ENCODE measurements around the gene TTLL4.
A peak's percentile ranks its signal among the peaks of the same experiment; 100 is the strongest.
"Not testable (repeated sequence)": the region's sequence is repeated elsewhere in the genome, so short reads cannot be mapped to it uniquely, and the experiment has no call there.

TTLL4 gene

GRCh38 chr2:218671097-218671653 is 39.5 kb upstream of the TTLL4 start:
- DNase-seq: no peak
- Histone ChIP-seq H3K27me3 (replicated peaks) (no peaks in the 10 kb centered on the region), H3K4me3 (ENCODE audit: low read depth, low read length) (peak overlapping the region; percentile 93), H3K36me3 (replicated peaks) (peaks cover 20% of the 10 kb centered on the region), H3K27ac (peak overlapping the region; percentile 96)
- in situ Hi-C loops (cut with HindIII; ENCODE audit: low pct_ligation_motif_present, low sequenced_read_pairs): no loop called here
- TF ChIP-seq CTCF (IDR thresholded peaks at IDR 0.05; ENCODE audit: low read depth, low read length, missing control alignments): no peak

GRCh38 chr2:218671654-218672566 is 38.7 kb upstream of the TTLL4 start, which contains the start of the genes RNF25 and STK36:
Gene RNF25, minus strand, starts transcription at chr2:218672002. Its CDS starts 32 bp downstream, at chr2:218671970.
Gene STK36, plus strand, starts transcription at chr2:218672086. Its CDS starts 744 bp downstream, at chr2:218672830.
- Histone ChIP-seq H3K36me3 (replicated peaks) (peaks cover 16% of the 10 kb centered on the region), H3K27me3 (replicated peaks) (no peaks in the 10 kb centered on the region), H3K4me3 (ENCODE audit: low read depth, low read length) (peak within 1 kb of the TSS; percentile 93), H3K27ac (peak within 1 kb of the TSS; percentile 96)
- TF ChIP-seq CTCF (IDR thresholded peaks at IDR 0.05; ENCODE audit: low read depth, low read length, missing control alignments): no peak
- in situ Hi-C loops (cut with HindIII; ENCODE audit: low pct_ligation_motif_present, low sequenced_read_pairs): no loop called here
- DNase-seq: peak; percentile 89

GRCh38 chr2:218679119-218679518 is 31.5 kb upstream of the TTLL4 start:
- in situ Hi-C loops (cut with HindIII; ENCODE audit: low pct_ligation_motif_present, low sequenced_read_pairs): no loop called here
- TF ChIP-seq CTCF (IDR thresholded peaks at IDR 0.05; ENCODE audit: low read depth, low read length, missing control alignments): no peak
- DNase-seq: no peak
- H3K36me3 ChIP-seq (replicated peaks): peaks cover 11% of the 10 kb centered on the region
- H3K27ac ChIP-seq: no peak overlapping the region
- H3K27me3 ChIP-seq (replicated peaks): no peaks in the 10 kb centered on the region
- H3K4me3 ChIP-seq (ENCODE audit: low read depth, low read length): no peak overlapping the region

GRCh38 chr2:218680061-218680460 is 30.6 kb upstream of the TTLL4 start:
- Histone ChIP-seq H3K36me3 (replicated peaks) (peaks cover 15% of the 10 kb centered on the region), H3K4me3 (ENCODE audit: low read depth, low read length) (no peak overlapping the region), H3K27me3 (replicated peaks) (no peaks in the 10 kb centered on the region), H3K27ac (no peak overlapping the region)
- DNase-seq: no peak
- no peak for TF ChIP-seq CTCF (IDR thresholded peaks at IDR 0.05; ENCODE audit: low read depth, low read length, missing control alignments)
- in situ Hi-C loops (cut with HindIII; ENCODE audit: low pct_ligation_motif_present, low sequenced_read_pairs): no loop called here

- in situ Hi-C loops (cut with HindIII; ENCODE audit: low pct_ligation_motif_present, low sequenced_read_pairs): not testable (repeated sequence)
Measured at GRCh38 chr2:218687400-218688060, 23.1 kb upstream of the TTLL4 start.

More at GRCh38 chr2:218687400-218688060, 23.1 kb upstream of the TTLL4 start:
- TF ChIP-seq CTCF (IDR thresholded peaks at IDR 0.05; ENCODE audit: low read depth, low read length, missing control alignments): peak; percentile 92
- not testable (repeated sequence) for H3K27ac ChIP-seq; H3K4me3 ChIP-seq (ENCODE audit: low read depth, low read length); H3K27me3 ChIP-seq (replicated peaks)
- DNase-seq: peak; percentile 76
- H3K36me3 ChIP-seq (replicated peaks): peaks cover 23% of the 10 kb centered on the region

All from brain microvascular endothelial cell (primary cell).